HG02571 (cell line): ENCODE measurements around the gene RPL19.

Experiments used
- ATAC-seq: cut with Tn5 transposase; IDR thresholded peaks from one replicate; pipeline ENCODE4 v1.9.1; 2021; ENCODE audit warnings: mild to moderate bottlenecking, moderate library complexity; ENCODE audit not compliant: unreplicated experiment

The RPL19 gene

DNA sequence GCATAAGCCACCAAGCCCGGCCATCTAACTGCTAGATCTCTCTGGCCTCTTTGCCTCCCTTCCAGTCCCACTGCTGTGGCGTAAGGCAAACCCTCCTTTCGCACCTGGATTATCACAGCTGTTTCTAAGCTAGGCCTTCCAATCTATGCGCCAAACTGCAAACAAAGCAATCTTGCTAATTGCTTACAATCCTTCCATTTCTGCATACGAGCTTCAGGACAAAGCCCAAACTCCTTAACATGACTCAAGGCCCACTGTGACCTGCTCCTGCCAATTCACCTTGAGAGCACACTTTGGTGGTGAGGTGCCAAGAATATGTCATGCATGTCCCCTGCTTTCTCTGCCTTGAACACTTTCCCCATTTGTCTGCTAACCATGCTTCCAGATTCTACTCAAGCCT is 28.1 kb upstream of the RPL19 start:
- ATAC-seq, result no peak

- no peak for ATAC-seq
Measured at GRCh38 chr17:39173080-39173479, 27.0 kb upstream of the RPL19 start.

GRCh38 chr17:39173526-39174274 is 26.4 kb upstream of the RPL19 start:
- no peak for ATAC-seq

DNA sequence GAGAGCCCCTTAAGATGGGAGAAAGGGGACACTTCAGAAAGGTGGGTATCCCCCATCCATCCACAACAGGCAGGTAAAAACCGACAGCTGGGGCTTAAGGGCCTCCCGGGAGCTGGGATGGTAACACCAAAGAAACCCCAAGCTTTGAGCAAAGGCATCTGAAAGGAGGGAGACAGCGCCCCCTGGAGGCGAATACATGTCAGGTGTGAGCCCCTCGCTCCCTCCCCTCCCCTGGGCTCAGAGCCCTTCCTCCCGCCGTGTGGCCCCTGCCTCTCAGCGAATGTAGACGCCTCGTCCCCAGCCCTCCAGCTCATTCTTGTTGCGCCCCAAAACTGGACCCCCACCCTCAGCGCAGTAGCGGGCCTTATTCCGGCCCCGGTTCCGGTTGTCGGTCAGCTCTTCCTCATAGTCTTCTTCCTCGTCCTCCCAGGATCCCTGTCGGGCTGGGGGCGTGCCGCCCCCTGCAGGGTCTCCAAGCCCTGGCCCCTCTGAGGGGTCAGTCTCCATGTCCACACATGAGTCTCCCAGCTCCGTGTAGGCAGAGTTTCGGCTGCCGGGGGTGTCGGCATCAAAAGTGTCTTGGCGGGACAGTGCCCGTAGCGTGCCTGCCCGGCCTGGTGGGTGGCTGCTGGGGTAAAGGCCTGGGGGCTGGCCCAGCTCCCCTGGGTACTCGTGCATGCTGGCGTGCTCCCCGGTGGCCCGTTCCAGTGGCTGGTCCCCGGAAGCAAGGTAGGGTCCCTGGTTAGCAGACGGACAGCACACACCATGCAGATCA is 25.0 kb upstream of the RPL19 start:
- ATAC-seq, result no peak

GRCh38 chr17:39175695-39176093 is 24.4 kb upstream of the RPL19 start:
- no peak for ATAC-seq

GRCh38 chr17:39177256-39177655 is 22.8 kb upstream of the RPL19 start:
- no peak for ATAC-seq

GRCh38 chr17:39178536-39178935 is 21.5 kb upstream of the RPL19 start:
- ATAC-seq, result no peak

DNA sequence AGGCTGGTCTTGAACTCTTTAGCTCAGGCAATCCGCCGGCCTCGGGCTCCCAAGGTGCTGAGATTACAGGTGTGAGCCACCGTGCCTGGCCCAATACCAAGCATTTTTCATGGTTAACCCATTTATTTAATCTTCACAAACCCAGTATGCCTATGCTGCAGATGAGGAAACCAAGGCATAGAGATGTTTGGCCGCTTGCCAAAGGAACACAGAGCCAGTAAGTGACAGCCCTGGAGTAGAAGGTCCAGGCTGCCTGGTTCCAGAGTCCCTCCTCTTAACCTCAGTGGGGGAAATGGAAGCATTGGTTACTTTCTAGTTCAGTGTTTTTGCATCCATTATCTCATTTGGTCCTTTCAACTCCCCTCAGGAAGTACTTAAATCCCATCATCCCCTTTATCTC is 18.8 kb upstream of the RPL19 start:
- ATAC-seq, result no peak

GRCh38 chr17:39183045-39183444 is 17.0 kb upstream of the RPL19 start:
- no peak for ATAC-seq

GRCh38 chr17:39183720-39184119 is 16.4 kb upstream of the RPL19 start:
- ATAC-seq, result no peak

GRCh38 chr17:39186481-39187002 is 13.5 kb upstream of the RPL19 start:
- no peak for ATAC-seq

DNA sequence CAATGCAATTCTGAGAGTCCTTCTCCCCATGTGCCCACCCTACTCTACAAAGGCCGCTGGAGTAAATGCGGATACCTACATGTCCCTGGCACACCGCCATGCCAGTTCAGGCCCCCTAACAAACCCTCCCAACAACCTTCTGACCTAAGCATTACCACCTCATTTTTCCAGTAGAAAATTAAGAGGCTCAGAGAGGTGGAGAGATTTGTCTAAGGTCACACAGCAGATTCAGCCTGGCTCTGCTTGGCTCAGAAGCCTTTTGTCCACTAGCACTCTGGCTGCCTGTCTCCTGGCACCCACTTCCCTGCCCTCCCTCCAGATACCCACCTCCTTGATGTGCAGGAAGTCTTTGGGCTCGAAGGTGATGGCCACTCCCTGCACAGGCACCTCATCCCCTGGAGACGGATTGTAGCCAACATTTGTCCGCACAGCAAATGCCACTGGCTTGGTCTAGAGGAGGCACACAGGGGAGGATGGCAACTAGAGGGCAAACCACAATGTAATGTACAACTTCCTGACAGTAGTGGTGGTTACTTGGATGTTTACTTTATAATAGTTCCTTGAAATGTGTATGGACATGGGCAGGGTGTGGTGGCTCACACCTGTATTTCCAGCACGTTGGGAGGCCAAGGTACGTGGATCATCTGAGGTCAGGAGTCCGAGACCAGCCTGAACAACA is 12.8 kb upstream of the RPL19 start:
- no peak for ATAC-seq

DNA sequence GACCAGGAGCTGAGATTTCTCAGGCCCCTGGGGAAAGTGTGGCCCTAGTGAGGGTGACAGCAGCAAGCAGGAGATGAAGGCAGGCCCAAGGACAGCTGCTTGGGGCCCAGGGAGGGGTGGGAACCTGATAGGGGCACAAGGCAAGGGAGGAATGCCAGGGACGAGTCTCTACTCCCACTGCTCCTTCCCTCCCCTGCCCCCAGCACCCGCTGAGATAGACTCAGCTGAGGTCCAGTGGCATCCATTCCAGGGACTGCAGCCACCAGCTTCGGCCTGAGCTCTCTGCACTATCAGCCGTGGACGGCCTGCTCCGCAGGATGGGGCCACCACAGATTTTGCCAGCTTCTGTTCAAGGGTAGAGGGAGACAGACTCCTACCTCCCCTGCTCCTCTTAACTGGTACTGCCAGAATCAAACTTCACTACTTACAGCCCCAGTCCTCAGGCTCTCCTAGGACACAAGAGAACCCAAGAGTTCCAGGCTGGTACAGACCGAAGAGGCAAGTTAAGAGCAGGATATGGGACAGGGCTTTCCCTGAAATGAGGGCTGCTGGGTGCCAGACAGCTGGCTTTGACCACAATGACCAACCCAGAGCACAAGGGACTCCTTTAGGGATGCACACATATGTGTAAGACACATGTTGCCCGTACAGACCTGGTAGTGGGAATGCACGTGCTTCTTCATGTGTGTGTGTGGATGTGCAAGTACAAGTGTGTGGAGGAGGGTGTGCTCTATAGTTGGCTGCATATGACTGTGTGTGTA is 8.2 kb upstream of the RPL19 start:
- ATAC-seq, result no peak

DNA sequence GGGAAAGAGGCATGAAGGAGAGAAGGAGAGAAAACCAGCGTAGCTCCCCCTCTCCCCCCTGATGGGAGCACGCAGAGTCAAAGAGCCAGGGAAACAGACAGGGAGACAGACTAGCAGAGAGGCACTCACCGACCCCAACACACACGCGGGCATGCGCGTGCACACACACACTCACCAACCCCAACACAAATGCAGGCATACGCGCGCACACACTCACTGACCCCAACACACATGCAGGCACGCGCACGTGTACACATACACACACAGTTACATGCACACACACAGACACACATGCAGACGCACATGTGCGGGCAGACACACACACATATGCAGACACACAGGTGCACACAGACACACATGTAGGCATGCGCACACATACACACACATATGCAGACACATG is 7.2 kb upstream of the RPL19 start:
- no peak for ATAC-seq

DNA sequence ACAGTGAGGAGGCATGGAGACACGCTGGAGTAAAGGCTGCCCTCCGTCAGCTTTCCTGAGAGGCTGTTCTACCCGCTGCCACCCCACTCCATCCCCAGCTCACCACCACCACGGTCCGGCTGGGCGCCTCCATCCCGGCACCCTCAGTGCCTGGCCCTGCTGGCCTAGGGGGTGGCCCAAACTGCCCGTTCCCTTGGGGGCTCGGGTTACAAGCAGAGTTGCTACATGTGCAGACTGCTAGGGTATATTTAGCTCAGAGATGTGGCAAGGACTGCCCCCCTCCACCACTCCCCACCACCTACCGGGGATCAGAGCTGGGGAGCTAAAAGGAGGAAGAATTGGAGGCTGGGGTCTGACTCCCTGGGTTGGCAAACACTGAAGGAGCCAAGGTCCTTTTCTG is 6.7 kb upstream of the RPL19 start:
- no peak for ATAC-seq

DNA sequence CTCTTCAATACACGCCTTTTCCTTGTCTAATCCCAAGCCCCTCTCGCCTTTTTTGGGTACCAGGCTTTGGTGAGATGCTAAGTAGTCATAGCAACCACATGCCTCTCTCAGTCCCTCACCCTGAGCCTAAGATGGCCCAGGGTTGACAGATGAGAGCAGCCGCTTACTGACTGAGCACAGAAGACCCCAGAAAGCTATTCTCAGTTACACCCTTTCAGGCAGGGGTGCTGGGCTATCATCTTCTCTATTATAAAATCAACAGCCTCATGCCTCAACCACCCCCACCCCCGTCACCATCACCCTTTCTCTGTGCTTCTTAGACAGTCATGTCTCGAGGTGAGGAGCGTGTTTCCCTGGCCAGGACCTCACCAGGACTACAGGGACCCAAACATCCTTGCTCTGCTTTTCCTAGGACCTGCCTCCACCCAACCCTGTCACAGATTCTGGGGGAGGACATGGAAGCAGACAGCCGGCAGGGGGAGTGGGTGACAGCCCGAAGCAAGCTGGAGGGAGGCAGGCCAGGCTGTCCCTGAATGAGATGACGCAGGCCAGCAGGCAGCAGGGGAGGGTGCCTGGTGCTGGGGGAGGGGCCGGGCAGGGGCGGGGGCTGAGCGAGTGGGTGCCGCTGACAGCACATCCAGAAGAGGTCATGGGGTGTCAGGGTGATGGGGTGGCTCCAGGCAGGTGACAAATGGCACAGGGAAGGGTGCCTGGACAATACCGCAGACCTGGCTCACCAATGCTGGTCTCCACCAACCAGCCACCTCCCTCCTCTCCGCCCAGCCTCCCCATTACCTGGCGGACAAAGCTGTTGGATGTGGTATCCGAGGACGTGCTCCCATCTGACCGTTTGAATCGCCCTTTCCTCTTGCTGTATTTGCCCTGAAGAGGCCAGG is 5.7 kb upstream of the RPL19 start:
- ATAC-seq, result no peak

DNA sequence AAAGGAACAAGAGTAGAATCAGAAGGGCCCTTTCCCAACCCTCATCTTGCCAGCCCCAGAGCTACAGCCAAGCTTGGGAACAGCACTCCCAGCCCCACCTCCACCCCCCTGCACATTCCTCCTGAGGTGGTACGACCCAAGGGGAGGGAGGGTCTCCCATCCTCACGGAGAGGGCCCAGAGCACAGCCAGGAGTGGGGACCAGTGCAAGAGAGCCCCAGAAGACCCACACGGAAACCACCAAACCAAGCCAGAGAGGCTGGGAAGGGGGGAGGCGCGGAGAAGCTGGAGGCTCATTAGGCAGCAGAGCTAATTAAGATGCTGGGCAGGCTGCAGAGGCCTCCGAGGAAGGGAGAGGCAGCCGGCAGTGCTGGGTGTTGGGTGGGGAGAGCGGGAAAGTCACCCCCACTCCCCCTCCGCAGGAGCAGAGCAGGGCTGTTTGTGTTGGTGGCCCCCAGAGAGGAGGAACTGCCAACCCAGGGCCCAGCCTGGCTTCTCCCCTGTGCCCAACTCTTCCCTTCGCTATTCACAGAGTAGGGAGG is 5.0 kb upstream of the RPL19 start:
- no peak for ATAC-seq

DNA sequence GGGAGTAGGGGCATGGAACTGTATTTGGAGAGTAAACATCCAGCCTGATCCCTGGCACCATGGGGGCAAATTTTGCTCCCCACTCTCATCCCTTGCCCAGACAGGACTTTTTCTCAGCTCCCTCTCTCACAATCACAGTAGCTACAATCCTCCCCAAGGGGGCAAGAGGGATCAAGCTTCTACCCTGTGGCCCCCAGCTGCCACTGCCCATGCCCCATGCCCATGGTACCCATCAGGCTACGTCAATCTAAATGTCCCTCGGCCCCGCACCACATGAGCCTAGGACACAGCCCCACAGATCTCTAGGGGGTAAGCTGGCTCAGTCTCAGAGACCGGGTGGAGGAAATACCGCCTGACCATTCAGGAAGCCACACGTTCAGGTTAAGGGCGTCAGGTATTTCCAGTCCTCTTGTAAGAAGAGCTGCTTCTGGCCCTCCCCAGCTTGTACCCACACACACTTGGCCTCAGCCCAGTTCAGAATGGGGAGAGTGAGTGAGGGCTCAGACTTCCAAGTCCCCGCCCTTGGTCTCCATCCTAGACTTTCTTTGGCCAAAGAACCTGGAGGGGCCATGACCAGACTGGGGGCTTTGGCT is 4.4 kb upstream of the RPL19 start:
- ATAC-seq, result no peak

- ATAC-seq, result no peak
Measured at GRCh38 chr17:39196241-39196807, 3.8 kb upstream of the RPL19 start.
